Measurements from ENCODE around the gene AXL. TPM values are rescaled to one million over a fixed set of nuclear protein-coding genes. Genes with fewer than 3 reads are reported as not detected.

The AXL gene
- total and polyA plus RNA-seq, 2 experiments from 2014 or later, result 340 to 421 TPM

GRCh38 chr19:41217741-41218140 is 1.3 kb upstream of the AXL start:
- Histone ChIP-seq H2AFZ (no peak overlapping the region), H3K4me1 (ENCODE audit: insufficient read depth) (peaks cover 22% of the 10 kb centered on the region), H3F3A (ENCODE audit: insufficient read depth) (peaks cover 27% of the 10 kb centered on the region), H3K79me2 (ENCODE audit: insufficient read depth) (peaks cover 34% of the 10 kb centered on the region), H3K36me3 (ENCODE audit: low read depth) (peaks cover 10% of the 10 kb centered on the region; the same call in 1 of the 2 replicates), H3K4me2 (ENCODE audit: unreplicated experiment) (no peak overlapping the region), H3K9ac (no peak overlapping the region), H3K9me3 (ENCODE audit: low read depth) (no peaks in the 10 kb centered on the region), H3K27ac (no peak overlapping the region), H4K20me1 (ENCODE audit: insufficient read depth) (no peaks in the 10 kb centered on the region), H3K4me3 (no peak overlapping the region), H3K27me3 (replicated peaks; ENCODE audit: insufficient read depth) (no peaks in the 10 kb centered on the region), H3K9me2 (ENCODE audit: insufficient read depth) (no peaks in the 10 kb centered on the region)
- peak; percentile 26 for DNase-seq
- no peak for TF ChIP-seq EZH2phosphoT487 (IDR thresholded peaks at IDR 0.05; ENCODE audit: insufficient read depth, low read depth)
- no peak for TF ChIP-seq EZH2 (IDR thresholded peaks at IDR 0.05; ENCODE audit: insufficient read depth, poor library complexity, severe bottlenecking)
- 55 to 57% methylated on average over 7 of the region's 7 CpGs for WGBS, 2 experiments (ENCODE audit: low coverage in 1 of 2, low lambda C conversion rate in 2 of 2, missing lambda C conversion rate in 2 of 2)
- in situ Hi-C loops (cut with MboI), result no loop called here

GRCh38 chr19:41218249-41218614 is 791 bp upstream of the AXL start:
- peak overlapping the region; percentile 92 for H3K27ac ChIP-seq
- no peaks in the 10 kb centered on the region for H3K9me3 ChIP-seq (ENCODE audit: low read depth)
- H3K27me3 ChIP-seq (replicated peaks; ENCODE audit: insufficient read depth), result no peaks in the 10 kb centered on the region
- H3K4me2 ChIP-seq (ENCODE audit: unreplicated experiment), result peak overlapping the region; percentile 95
- TF ChIP-seq EZH2phosphoT487 (IDR thresholded peaks at IDR 0.05; ENCODE audit: insufficient read depth, low read depth) (no peak), EZH2 (IDR thresholded peaks at IDR 0.05; ENCODE audit: insufficient read depth, poor library complexity, severe bottlenecking) (no peak)
- peak overlapping the region; percentile 97 for H3K9ac ChIP-seq
- peaks cover 10% of the 10 kb centered on the region; the same call in 1 of the 2 replicates for H3K36me3 ChIP-seq (ENCODE audit: low read depth)
- DNase-seq, result no peak
- peak overlapping the region; percentile 40; the same call in 1 of the 2 replicates for H2AFZ ChIP-seq
- WGBS, 2 experiments (ENCODE audit: low coverage in 1 of 2, low lambda C conversion rate in 2 of 2, missing lambda C conversion rate in 2 of 2), result 60 to 70% methylated on average over 7 of the region's 7 CpGs
- no peaks in the 10 kb centered on the region for H3K9me2 ChIP-seq (ENCODE audit: insufficient read depth)
- in situ Hi-C loops (cut with MboI), result no loop called here
- peaks cover 27% of the 10 kb centered on the region for H3K4me1 ChIP-seq (ENCODE audit: insufficient read depth)
- no peaks in the 10 kb centered on the region for H4K20me1 ChIP-seq (ENCODE audit: insufficient read depth)
- peaks cover 32% of the 10 kb centered on the region for H3F3A ChIP-seq (ENCODE audit: insufficient read depth)
- peaks cover 37% of the 10 kb centered on the region for H3K79me2 ChIP-seq (ENCODE audit: insufficient read depth)
- peak overlapping the region; percentile 95 for H3K4me3 ChIP-seq

- peaks cover 17% of the 10 kb centered on the region for H3K36me3 ChIP-seq (ENCODE audit: low read depth)
- H3K4me2 ChIP-seq (ENCODE audit: unreplicated experiment), result peak overlapping the region; percentile 95
- no peaks in the 10 kb centered on the region for H3K27me3 ChIP-seq (replicated peaks; ENCODE audit: insufficient read depth)
- H3K79me2 ChIP-seq (ENCODE audit: insufficient read depth), result peaks cover 55% of the 10 kb centered on the region
- H3K4me1 ChIP-seq (ENCODE audit: insufficient read depth), result peaks cover 42% of the 10 kb centered on the region
- in situ Hi-C loops (cut with MboI), result no loop called here
- no peaks in the 10 kb centered on the region for H3K9me2 ChIP-seq (ENCODE audit: insufficient read depth)
- H3K27ac ChIP-seq, result peak overlapping the region; percentile 92
- no peaks in the 10 kb centered on the region for H3K9me3 ChIP-seq (ENCODE audit: low read depth)
- H3F3A ChIP-seq (ENCODE audit: insufficient read depth), result peaks cover 50% of the 10 kb centered on the region
- H2AFZ ChIP-seq, result no peak overlapping the region
- peak overlapping the region; percentile 95 for H3K4me3 ChIP-seq
- peak; percentile 81 for DNase-seq
- no peak for TF ChIP-seq EZH2phosphoT487 (IDR thresholded peaks at IDR 0.05; ENCODE audit: insufficient read depth, low read depth)
- TF ChIP-seq EZH2 (IDR thresholded peaks at IDR 0.05; ENCODE audit: insufficient read depth, poor library complexity, severe bottlenecking), result no peak
- no peaks in the 10 kb centered on the region for H4K20me1 ChIP-seq (ENCODE audit: insufficient read depth)
- WGBS, 2 experiments (ENCODE audit: low coverage in 1 of 2, low lambda C conversion rate in 2 of 2, missing lambda C conversion rate in 2 of 2), result 0% methylated on average over 14 to 16 of the region's 16 CpGs
- H3K9ac ChIP-seq, result peak overlapping the region; percentile 97
Measured at GRCh38 chr19:41219924-41220567, 1.0 kb downstream of the AXL start.

GRCh38 chr19:41220811-41221210 is 1.8 kb downstream of the AXL start:
- WGBS, 2 experiments (ENCODE audit: low coverage in 1 of 2, low lambda C conversion rate in 2 of 2, missing lambda C conversion rate in 2 of 2), result 15% methylated on average over 9 of the region's 9 CpGs
- peak overlapping the region; percentile 92 for H3K27ac ChIP-seq
- H3K79me2 ChIP-seq (ENCODE audit: insufficient read depth), result peaks cover 59% of the 10 kb centered on the region
- TF ChIP-seq EZH2 (IDR thresholded peaks at IDR 0.05; ENCODE audit: insufficient read depth, poor library complexity, severe bottlenecking) (no peak), EZH2phosphoT487 (IDR thresholded peaks at IDR 0.05; ENCODE audit: insufficient read depth, low read depth) (no peak)
- DNase-seq, result peak; percentile 47
- no peaks in the 10 kb centered on the region for H3K27me3 ChIP-seq (replicated peaks; ENCODE audit: insufficient read depth)
- H3K36me3 ChIP-seq (ENCODE audit: low read depth), result peaks cover 20% of the 10 kb centered on the region
- peak overlapping the region; percentile 95 for H3K4me2 ChIP-seq (ENCODE audit: unreplicated experiment)
- no peaks in the 10 kb centered on the region for H3K9me3 ChIP-seq (ENCODE audit: low read depth)
- H2AFZ ChIP-seq, result no peak overlapping the region
- H3K4me3 ChIP-seq, result peak overlapping the region; percentile 95
- peak overlapping the region; percentile 97 for H3K9ac ChIP-seq
- in situ Hi-C loops (cut with MboI), result no loop called here
- peaks cover 47% of the 10 kb centered on the region for H3K4me1 ChIP-seq (ENCODE audit: insufficient read depth)
- H3F3A ChIP-seq (ENCODE audit: insufficient read depth), result peaks cover 54% of the 10 kb centered on the region
- no peaks in the 10 kb centered on the region for H4K20me1 ChIP-seq (ENCODE audit: insufficient read depth)
- no peaks in the 10 kb centered on the region for H3K9me2 ChIP-seq (ENCODE audit: insufficient read depth)

All from GM23248 (cell line).